Measurements from ENCODE around the gene NUDCD3. TPM values are rescaled to one million over a fixed set of nuclear protein-coding genes. Genes with fewer than 3 reads are reported as not detected.

The NUDCD3 gene
- total and polyA plus RNA-seq, 2 experiments from 2014 or later: 35.7 to 42.7 TPM

- no peak for TF ChIP-seq ZNF462 (CRISPR knock-in tag; IDR thresholded peaks at IDR 0.05)
- TF ChIP-seq EZH2phosphoT487 (IDR thresholded peaks at IDR 0.05; ENCODE audit: unreplicated experiment): no peak
- no peak for TF ChIP-seq ZNF114 (CRISPR knock-in tag; IDR thresholded peaks at IDR 0.05)
These were observed 26.7 kb upstream of the NUDCD3 start (continued) for GRCh38 chr7:44517175-44517574.

GRCh38 chr7:44515590-44516268, 25.3 kb upstream of the NUDCD3 start:
- no peaks in the 10 kb centered on the region for H3K4me1 Mint-ChIP-seq
- ATAC-seq: no peak
- H3K9me2 ChIP-seq (ENCODE audit: insufficient read depth): no peaks in the 10 kb centered on the region
- no peaks in the 10 kb centered on the region for H3K27me3 ChIP-seq (ENCODE audit: insufficient read depth)
- no peak for DNase-seq (ENCODE audit: low spot score)
- 0 out of 3 replicates have a peak, but pooled peaks cover 2% of the 10 kb centered on the region for H3K9me3 Mint-ChIP-seq
- H3K4me1 ChIP-seq (ENCODE audit: insufficient read depth): no peaks in the 10 kb centered on the region
- no peak overlapping the region for H3K4me3 Mint-ChIP-seq
- no peaks in the 10 kb centered on the region for H4K20me1 ChIP-seq (replicated peaks; ENCODE audit: insufficient read depth)
- no peak overlapping the region for H3K27ac ChIP-seq (ENCODE audit: low read depth)
- H3K4me3 ChIP-seq: no peak overlapping the region
- no peak overlapping the region for H3K4me2 ChIP-seq
- no peaks in the 10 kb centered on the region for H3K79me2 ChIP-seq (replicated peaks; ENCODE audit: insufficient read depth)
- H3K27ac Mint-ChIP-seq: no peak overlapping the region
- H3K36me3 ChIP-seq (ENCODE audit: insufficient read depth): no peaks in the 10 kb centered on the region
- H3F3A ChIP-seq (replicated peaks; ENCODE audit: low read depth): no peaks in the 10 kb centered on the region
- no peaks in the 10 kb centered on the region for H3K27me3 Mint-ChIP-seq (ENCODE audit: insufficient read depth, low read depth, poor library complexity)
- no peaks in the 10 kb centered on the region for H3K36me3 Mint-ChIP-seq (ENCODE audit: low read depth)
- no peak overlapping the region for H2AFZ ChIP-seq
- no peak for TF ChIP-seq CREB1 (CRISPR knock-in tag; IDR thresholded peaks at IDR 0.05; ENCODE audit: low read depth)
- TF ChIP-seq EZH2phosphoT487 (IDR thresholded peaks at IDR 0.05; ENCODE audit: unreplicated experiment): no peak
- TF ChIP-seq ETS1 (IDR thresholded peaks at IDR 0.05): no peak
- no peak for TF ChIP-seq NANOG (IDR thresholded peaks at IDR 0.05; ENCODE audit: borderline replicate concordance)
- TF ChIP-seq STAT1 (IDR thresholded peaks at IDR 0.05; ENCODE audit: unreplicated experiment): no peak
- TF ChIP-seq EZH2 (IDR thresholded peaks at IDR 0.05; ENCODE audit: low read depth, unreplicated experiment): no peak
- no peak for TF ChIP-seq POLR2AphosphoS5 (IDR thresholded peaks at IDR 0.05; ENCODE audit: low read depth)
- no peak for TF ChIP-seq REST (IDR thresholded peaks at IDR 0.05; ENCODE audit: unreplicated experiment)
- no peak for TF ChIP-seq ZNF114 (CRISPR knock-in tag; IDR thresholded peaks at IDR 0.05)
- no peak for TF ChIP-seq JUNB (IDR thresholded peaks at IDR 0.05; ENCODE audit: unreplicated experiment)
- no peak for TF ChIP-seq ZNF331 (CRISPR knock-in tag; IDR thresholded peaks at IDR 0.05; ENCODE audit: low read depth)
- no peak for TF ChIP-seq CTCF (conservative IDR thresholded peaks at IDR 0.05; ENCODE audit: low read depth in 2 of 2)
